Measurements from ENCODE around the gene DCC.

GRCh38 chr18:52715991-52716390 lies 376.0 kb downstream of the DCC start:
- TF ChIP-seq POLR2AphosphoS5 (IDR thresholded peaks at IDR 0.05; ENCODE audit: borderline replicate concordance, low read depth, low read length) (no peak), EZH2 (IDR thresholded peaks at IDR 0.05) (no peak)

Measured in SK-N-MC (cell line).